K562 (cell line): ENCODE measurements around the gene RPS2. TPM values are rescaled to one million over a fixed set of nuclear protein-coding genes. Genes with fewer than 3 reads are reported as not detected.

ENCODE experiments used
- ATAC-seq: fragments of 200-7000 bp; cut with Tn5 transposase; 3 replicates; pipeline ENCODE4 v1.9.1; 2020; ENCODE audit warnings: moderate library complexity
- BruUV-seq: library from RNA; stranded (reverse); fragments of 400-500 nt; replicated peaks from 2 replicates; lab custom pipeline; 2021; lab: Mats Ljungman, UMichigan
- CTCF ChIA-PET: fragments of 300-600 bp; formaldehyde crosslinking; extraction: SDS; loops from one replicate; lab custom pipeline; 2021; ENCODE audit warnings: low intra/inter-chr PET ratio; lab: Yijun Ruan, JAX
- POLR2A ChIA-PET: fragments of 300-600, 350-650 bp; sonication (Branson Sonifier 250); formaldehyde crosslinking; extraction: SDS; loops from one replicate; lab custom pipeline; 2021; ENCODE audit warnings: antibody characterized with exemption, inconsistent platforms; lab: Yijun Ruan, JAX
- DNase-seq, 4 experiments: peaks; one replicate each; pipeline versions ENCODE4 v3.0.0 to v3.0.0-alpha.2; 2011 to 2018; ENCODE audit warnings: low spot score in 3 of 4, mixed read lengths in 3 of 4; ENCODE audit errors: extremely low read depth in 1 of 4
- FAIRE-seq: peaks from 2 replicates; lab custom pipeline; 2011; peaks lifted over from hg19 to GRCh38; lab: Jason Lieb, UNC
- H2AFZ ChIP-seq: 2 replicates; pipeline ENCODE4 v1.6.0; 2011; ENCODE audit warnings: low read depth, low read length, control low read depth, inconsistent platforms
- H3K27ac ChIP-seq: fragments of 200-600 bp; 3 replicates; pipeline ENCODE4 v1.8.0; 2011; ENCODE audit warnings: low read depth, mild to moderate bottlenecking, control low read depth, inconsistent platforms, low read length, moderate library complexity, mixed read lengths; ENCODE audit errors: extremely low read depth
- H3K27me3 ChIP-seq, 2 experiments: fragments of 300-600 bp in 1 of 2; 2 replicates in 1 of 2; 3 replicates in 1 of 2; pipeline versions ENCODE4 v1.6.0 to v1.8.0; 2011; ENCODE audit warnings: inconsistent platforms in 2 of 2, low read length in 2 of 2, mild to moderate bottlenecking in 1 of 2, mixed read lengths in 1 of 2, moderate library complexity in 1 of 2; ENCODE audit not compliant: control insufficient read depth in 2 of 2, insufficient read depth in 2 of 2
- H3K36me3 ChIP-seq: fragments of 300-600 bp; 3 replicates; pipeline ENCODE4 v1.8.0; 2011; ENCODE audit warnings: mild to moderate bottlenecking, low read length, inconsistent platforms; ENCODE audit not compliant: control insufficient read depth, insufficient read depth
- H3K4me1 ChIP-seq, 2 experiments: fragments of 200-600 bp in 1 of 2; replicated peaks in 1 of 2; 2 replicates in 1 of 2; 3 replicates in 1 of 2; pipeline versions ENCODE4 v1.5.1 to v1.8.0; 2011; ENCODE audit warnings: inconsistent platforms in 2 of 2, low read length in 2 of 2, mild to moderate bottlenecking in 1 of 2, mixed read lengths in 1 of 2, moderate library complexity in 1 of 2; ENCODE audit not compliant: control insufficient read depth in 2 of 2, insufficient read depth in 2 of 2
- H3K4me2 ChIP-seq: 2 replicates; pipeline ENCODE4 v1.6.1; 2011; ENCODE audit warnings: low read length, control low read depth, inconsistent platforms, mixed read lengths; ENCODE audit not compliant: insufficient read depth
- H3K4me3 ChIP-seq: fragments of 200-600 bp; sonication (generic), shearing (Covaris generic); 2 replicates; pipeline ENCODE4 v1.5.1; 2016; ENCODE audit warnings: control low read depth, inconsistent platforms
- H3K79me2 ChIP-seq: fragments of 200-600 bp; 3 replicates; pipeline ENCODE4 v1.8.0; 2011; ENCODE audit warnings: low read length, inconsistent platforms; ENCODE audit not compliant: control insufficient read depth, insufficient read depth
- H3K9ac ChIP-seq, 2 experiments: 2 replicates each; pipeline versions ENCODE4 v1.6.0 to v1.6.1; 2011; ENCODE audit warnings: low read depth in 2 of 2, low read length in 2 of 2, control low read depth in 1 of 2, inconsistent platforms in 1 of 2, mild to moderate bottlenecking in 1 of 2, mixed read lengths in 1 of 2; ENCODE audit not compliant: insufficient read depth in 1 of 2
- H3K9me1 ChIP-seq: one replicate; pipeline ENCODE4 v1.6.0; 2011; ENCODE audit warnings: inconsistent platforms, mild to moderate bottlenecking, low read length, moderate library complexity; ENCODE audit not compliant: control insufficient read depth, insufficient read depth
- H3K9me3 ChIP-seq: replicated peaks from 2 replicates; pipeline ENCODE4 v1.5.1; 2011; ENCODE audit warnings: low read depth, low read length, inconsistent platforms; ENCODE audit not compliant: control insufficient read depth, insufficient read depth
- H4K20me1 ChIP-seq: replicated peaks from 2 replicates; pipeline ENCODE4 v1.6.1; 2011; ENCODE audit warnings: low read length, inconsistent platforms, mixed read lengths; ENCODE audit not compliant: control insufficient read depth, insufficient read depth
- FIP1L1 ChIP-seq: fragments of 200-400 bp; formaldehyde crosslinking; IDR thresholded peaks from 2 replicates; pipeline ENCODE4 v1.6.1; 2018; ENCODE audit warnings: mild to moderate bottlenecking, low read depth, low read length; ENCODE audit not compliant: poor library complexity, severe bottlenecking
- HLTF ChIP-seq: fragments of 450-650 bp; IDR thresholded peaks from 2 replicates; pipeline ENCODE4 v1.6.1; 2016
- HNRNPLL ChIP-seq: fragments of 200-400 bp; formaldehyde crosslinking; IDR thresholded peaks from 2 replicates; pipeline ENCODE4 v1.6.1; 2017; ENCODE audit warnings: low read length, low read depth, mild to moderate bottlenecking; ENCODE audit not compliant: poor library complexity, severe bottlenecking
- POLR2A ChIP-seq: fragments of 450-650 bp; conservative IDR thresholded peaks from 2 replicates; pipeline ENCODE4 v1.6.1; 2016
- POLR2G ChIP-seq: fragments of 200-400 bp; formaldehyde crosslinking; IDR thresholded peaks from 2 replicates; pipeline ENCODE4 v1.6.1; 2017; ENCODE audit warnings: low read depth, mild to moderate bottlenecking, antibody characterized with exemption, low read length, moderate library complexity
- RAD21 ChIP-seq, 2 experiments: fragments of 250-450 bp in 1 of 2; fragments of 450-650 bp in 1 of 2; sonication (Bioruptor Pico) in 1 of 2; formaldehyde crosslinking in 1 of 2; IDR thresholded peaks in 1 of 2; conservative IDR thresholded peaks in 1 of 2; 2 replicates each; pipeline versions ENCODE4 v1.4.0 to v1.8.0; 2020 to 2022; ENCODE audit warnings: mild to moderate bottlenecking in 2 of 2, moderate library complexity in 1 of 2
- RBFOX2 ChIP-seq: fragments of 200-400 bp; formaldehyde crosslinking; IDR thresholded peaks from 2 replicates; pipeline ENCODE4 v1.6.1; 2017; ENCODE audit warnings: low read depth, mild to moderate bottlenecking, low read length, moderate library complexity
- ZBTB33 ChIP-seq: sonication (generic); formaldehyde crosslinking; IDR thresholded peaks from 2 replicates; pipeline ENCODE4 v1.8.1; 2023; ENCODE audit warnings: mild to moderate bottlenecking, missing genetic modification reagents
- ZNF140 ChIP-seq: fragments of 250-450 bp; sonication (Bioruptor Pico); IDR thresholded peaks from 2 replicates; pipeline ENCODE4 v1.8.0; 2021; ENCODE audit warnings: moderate library complexity, mild to moderate bottlenecking, inconsistent platforms
- ZNF407 ChIP-seq: fragments of 450-650 bp; IDR thresholded peaks from 2 replicates; pipeline ENCODE4 v1.6.1; 2016; ENCODE audit warnings: low read depth
- ZNF780A ChIP-seq: fragments of 250-450 bp; sonication (Bioruptor Pico); IDR thresholded peaks from 2 replicates; pipeline ENCODE4 v1.5.0; 2021; ENCODE audit warnings: mild to moderate bottlenecking
- WGBS: fragments of 100-300 bp; shearing (Covaris generic); methylation state at CpG from one replicate; pipeline ENCODE4 v1.1.6; 2016; ENCODE audit warnings: low coverage, mixed read lengths; ENCODE audit not compliant: insufficient coverage; ENCODE audit errors: missing lambda C conversion rate; 5-methylcytosine and 5-hydroxymethylcytosine counted together
- in situ Hi-C: fragments of 300-500 bp; cut with MboI; formaldehyde crosslinking; loops from 4 replicates; pipeline ENCODE4 v1.15.0; 2018; ENCODE audit warnings: inconsistent platforms, mixed read lengths
- intact Hi-C: fragments of 100-400 bp; cut with micrococcal nuclease; formaldehyde crosslinking; loops from 2 replicates; pipeline ENCODE4 v1.14.2; 2022
- polyA plus RNA-seq, 8 experiments: library from polyadenylated mRNA; depleted of rRNA in 4 of 8; stranded (reverse) in 5 of 8; unstranded in 3 of 8; fragments of >200 nt; fragmentation: Nextera tagmentation in 2 of 8; fragmentation: Illumina TruSeq in 1 of 8; extraction: Ambion mirVana in 2 of 8; extraction: Trizol in 1 of 8; gene quantifications; 2 replicates each; pipeline versions ENCODE4 v1.2.1 to v1.2.3, GENCODE V29; 2011 to 2014; ENCODE audit warnings: inconsistent platforms in 1 of 8, missing spikeins in 1 of 8
- total RNA-seq, 7 experiments: library from RNA; depleted of rRNA in 6 of 7; stranded (reverse); fragments of >200 nt in 6 of 7; fragmentation: Illumina TruSeq in 2 of 7; extraction: Trizol in 2 of 7; gene quantifications; 2 replicates each; pipeline versions ENCODE4 v1.2.1 to v1.2.3, GENCODE V29; 2011 to 2021; ENCODE audit warnings: low replicate concordance in 1 of 7

RPS2 gene
- total and polyA plus RNA-seq, 9 of the 15 experiments (the other 6 are each of a cell fraction or from before 2014, with no cell fraction given) = 834 to 4,794 (median 3,793) TPM

DNA sequence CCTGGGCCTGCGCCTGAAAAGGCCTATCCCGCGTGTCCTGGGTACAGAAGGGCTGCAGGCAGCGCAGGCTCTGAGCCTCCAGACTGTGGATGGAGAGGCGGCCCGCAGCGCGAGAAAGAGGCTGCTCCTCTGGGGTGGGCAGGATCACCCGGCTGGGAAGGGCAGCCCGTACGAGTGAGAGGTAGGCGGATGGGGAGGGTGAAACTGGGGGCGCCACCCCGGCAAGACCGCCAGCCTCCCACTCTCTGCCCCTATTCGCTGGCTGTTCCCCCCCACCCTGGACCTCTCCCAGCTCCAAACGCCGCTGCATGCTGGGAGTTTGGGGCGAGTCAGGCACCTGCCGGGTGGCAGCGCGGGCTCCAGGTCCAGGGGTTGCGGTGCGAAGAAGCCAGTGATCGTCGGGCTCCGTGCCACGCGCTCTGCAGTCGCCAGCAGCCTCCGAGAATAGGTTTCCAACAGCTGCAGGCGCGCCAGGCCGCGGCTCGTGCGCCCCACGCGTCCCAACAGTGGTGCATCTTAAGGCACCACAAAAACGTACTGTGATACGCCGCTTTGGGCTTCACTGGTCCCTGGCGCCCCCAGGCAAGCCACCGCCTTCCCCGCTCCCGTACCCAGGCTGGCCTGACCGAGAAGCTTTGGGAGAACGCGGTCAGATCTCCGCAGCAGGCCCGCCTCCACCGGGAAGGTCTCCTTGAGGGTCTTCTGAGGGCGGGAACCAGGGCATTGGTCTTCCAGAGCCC lies 15.6 kb upstream of the RPS2 start:
- Histone ChIP-seq H3K27ac (no peak overlapping the region), H3K4me3 (no peak overlapping the region), H3K9me3 (no peaks in the 10 kb centered on the region), H4K20me1 (no peaks in the 10 kb centered on the region), H3K36me3 (peaks cover 44% of the 10 kb centered on the region; the same call in 2 of the 3 replicates), H3K4me2 (no peak overlapping the region), H3K4me1 (peaks cover 2 to 84% of the 10 kb centered on the region in 2 experiments; a peak in 4 of 5 replicates), H3K79me2 (peaks cover 8% of the 10 kb centered on the region), H3K9me1 (no peaks in the 10 kb centered on the region), H3K9ac (no peak overlapping the region; a peak in 1 of 4 replicates), H2AFZ (no peak overlapping the region), H3K27me3 (no peaks in the 10 kb centered on the region)
- FAIRE-seq = no peak
- TF ChIP-seq HNRNPLL (no peak), POLR2G (peak; percentile 69), FIP1L1 (peak; percentile 17), POLR2A (peak; percentile 25), ZNF780A (CRISPR knock-in tag) (no peak), RBFOX2 (0 out of 2 replicates have a peak, but pooled peaks have one; percentile 6), HLTF (no peak), ZNF140 (no peak), RAD21 (CRISPR knock-in tag; conservative IDR thresholded peaks at IDR 0.05 in 1 of 2, IDR thresholded peaks at IDR 0.05 in 1 of 2) (no peak), ZNF407 (no peak), ZBTB33 (CRISPR knock-in tag) (peak; percentile 36; the same call in 1 of the 2 replicates)
- WGBS = 89% methylated on average over 32 of the region's 53 CpGs
- ChIA-PET CTCF (no interaction called here), POLR2A (interaction anchor here (0.9 to 10.2 kb wide), 2 partner anchors 8 to 14 kb away, joined by 4 to 103 read pairs; partner anchors contain the start of genes RNF151, RPS2 and TBL3)
- peak in 1 of 4 experiments; percentile 10 for DNase-seq
- BruUV-seq = no TSS peak
- in situ Hi-C loops = no loop called here
- no peak for ATAC-seq
- intact Hi-C loops = no loop called here
